ENCODE results near the gene RCSD1. TPM values are rescaled to one million over a fixed set of nuclear protein-coding genes. Genes with fewer than 3 reads are reported as not detected.

RCSD1 gene
- polyA plus RNA-seq, 3 donors = 116 to 218 (median 216) TPM

- Mint-ChIP-seq H3K4me1 (peaks cover 86% of the 10 kb centered on the region), H3K27me3 (ENCODE audit: low read depth in 3 of 3) (no peaks in the 10 kb centered on the region), H3K27ac (peak overlapping the region in 4 of 7 donors; percentile 28 to 81 (median 46)), H3K36me3 (peaks cover 66 to 67% of the 10 kb centered on the region in 2 donors), H3K4me3 (no peak overlapping the region), H3K9me3 (no peaks in the 10 kb centered on the region)
- no peak overlapping the region for H3K9ac ChIP-seq (ENCODE audit: insufficient read depth, low read length, poor library complexity, severe bottlenecking)
- H3K36me3 ChIP-seq (replicated peaks in 1 of 2; ENCODE audit: control insufficient read depth in 1 of 2, insufficient read depth in 2 of 2, low read length in 2 of 2) = peaks cover 41 to 86% of the 10 kb centered on the region in 2 donors
- no peak for TF ChIP-seq CTCF (IDR thresholded peaks at IDR 0.05)
- intact Hi-C loops (cut with micrococcal nuclease) = no loop called here
- peak overlapping the region; percentile 14 to 67 for H3K27ac ChIP-seq (ENCODE audit: low read depth in 1 of 2, low read length in 2 of 2)
- H3K4me2 ChIP-seq (replicated peaks; ENCODE audit: extremely low read depth, low read length, poor library complexity, severe bottlenecking) = no peak overlapping the region
- peaks cover 100% of the 10 kb centered on the region for H4K20me1 ChIP-seq (ENCODE audit: insufficient read depth, low read length)
- no peak for DNase-seq
- H3K4me3 ChIP-seq (replicated peaks in 1 of 3; ENCODE audit: low read depth in 2 of 3, low read length in 3 of 3) = no peak overlapping the region
- H3K27me3 ChIP-seq (ENCODE audit: control insufficient read depth in 2 of 2, insufficient read depth in 2 of 2, low read length in 2 of 2) = no peaks in the 10 kb centered on the region
- peaks cover 100% of the 10 kb centered on the region for H3K79me2 ChIP-seq (ENCODE audit: insufficient read depth, low read length)
- WGBS (ENCODE audit: insufficient coverage) = no CpG with 5 or more reads among the region's 4 CpGs
- peaks cover 56 to 60% of the 10 kb centered on the region in 2 donors for H3K4me1 ChIP-seq (ENCODE audit: control insufficient read depth in 1 of 2, insufficient read depth in 2 of 2, low read length in 2 of 2)
- H2AFZ ChIP-seq (ENCODE audit: insufficient read depth, low read depth, low read length, poor library complexity, severe bottlenecking) = no peak overlapping the region
- no peaks in the 10 kb centered on the region for H3K9me3 ChIP-seq (replicated peaks in 1 of 2; ENCODE audit: control insufficient read depth in 1 of 2, insufficient read depth in 1 of 2, low read length in 2 of 2)
These were observed 36.4 kb downstream of the RCSD1 start for GRCh38 chr1:167666416-167666815.

GRCh38 chr1:167667536-167667935, 37.5 kb downstream of the RCSD1 start:
- Histone ChIP-seq H2AFZ (ENCODE audit: insufficient read depth, low read depth, low read length, poor library complexity, severe bottlenecking) (no peak overlapping the region), H3K9me3 (replicated peaks in 1 of 2; ENCODE audit: control insufficient read depth in 1 of 2, insufficient read depth in 1 of 2, low read length in 2 of 2) (no peaks in the 10 kb centered on the region), H3K4me2 (replicated peaks; ENCODE audit: extremely low read depth, low read length, poor library complexity, severe bottlenecking) (no peak overlapping the region), H3K4me1 (ENCODE audit: control insufficient read depth in 1 of 2, insufficient read depth in 2 of 2, low read length in 2 of 2) (peaks cover 60 to 65% of the 10 kb centered on the region in 2 donors), H3K79me2 (ENCODE audit: insufficient read depth, low read length) (peaks cover 100% of the 10 kb centered on the region), H3K27ac (ENCODE audit: low read depth in 1 of 2, low read length in 2 of 2) (peak overlapping the region in 1 of 2 donors; percentile 67), H3K36me3 (replicated peaks in 1 of 2; ENCODE audit: control insufficient read depth in 1 of 2, insufficient read depth in 2 of 2, low read length in 2 of 2) (peaks cover 43 to 86% of the 10 kb centered on the region in 2 donors), H4K20me1 (ENCODE audit: insufficient read depth, low read length) (peaks cover 100% of the 10 kb centered on the region), H3K4me3 (replicated peaks in 1 of 3; ENCODE audit: low read depth in 2 of 3, low read length in 3 of 3) (no peak overlapping the region), H3K27me3 (ENCODE audit: control insufficient read depth in 2 of 2, insufficient read depth in 2 of 2, low read length in 2 of 2) (no peaks in the 10 kb centered on the region), H3K9ac (ENCODE audit: insufficient read depth, low read length, poor library complexity, severe bottlenecking) (no peak overlapping the region)
- intact Hi-C loops (cut with micrococcal nuclease) = no loop called here
- WGBS (ENCODE audit: insufficient coverage) = no CpG with 5 or more reads among the region's 2 CpGs
- Mint-ChIP-seq H3K4me1 (peaks cover 86% of the 10 kb centered on the region), H3K27ac (peak overlapping the region in 3 of 7 donors; percentile 47 to 87 (median 64)), H3K27me3 (ENCODE audit: low read depth in 3 of 3) (no peaks in the 10 kb centered on the region), H3K9me3 (no peaks in the 10 kb centered on the region), H3K4me3 (no peak overlapping the region), H3K36me3 (peaks cover 57 to 75% of the 10 kb centered on the region in 2 donors)
- no peak for DNase-seq
- TF ChIP-seq CTCF (IDR thresholded peaks at IDR 0.05) = no peak

Measured in CD14-positive monocyte (primary cell).